SK-N-SH (cell line): Measurements from ENCODE around the gene EYA2. TPM values are rescaled to one million over a fixed set of nuclear protein-coding genes. Genes with fewer than 3 reads are reported as not detected.

Experiments used
- CTCF ChIA-PET: fragments of 300-600, 350-600 bp; formaldehyde crosslinking; extraction: SDS; loops from one replicate; lab custom pipeline; 2021; lab: Yijun Ruan, JAX
- POLR2A ChIA-PET: fragments of 350-600 bp; sonication (Branson Sonifier 250); formaldehyde crosslinking; extraction: SDS; loops from one replicate; lab custom pipeline; 2020; ENCODE audit warnings: antibody characterized with exemption, inconsistent platforms; lab: Yijun Ruan, JAX
- DNase-seq: peaks from one replicate; pipeline ENCODE4 v3.0.0; 2012
- H2AFZ ChIP-seq: fragments of 200-600 bp; sonication (generic); 2 replicates; pipeline ENCODE4 v1.8.1; 2016; ENCODE audit warnings: antibody characterized with exemption, mild to moderate bottlenecking, low read depth
- H3F3A ChIP-seq: fragments of 200-600 bp; sonication (generic); replicated peaks from 2 replicates; pipeline ENCODE3; 2016; ENCODE audit warnings: antibody characterized with exemption, mild to moderate bottlenecking; ENCODE audit not compliant: insufficient read depth
- H3K27ac ChIP-seq, 2 experiments: fragments of 200-500 bp in 1 of 2; fragments of 200-600 bp in 1 of 2; sonication (Bioruptor generic) in 1 of 2; sonication (generic), shearing (Covaris generic) in 1 of 2; 2 replicates each; pipeline versions ENCODE4 v1.5.1 to v1.6.1; 2014 to 2016; ENCODE audit warnings: low read depth in 2 of 2, inconsistent platforms in 1 of 2, low read length in 1 of 2, mild to moderate bottlenecking in 1 of 2, mixed read lengths in 1 of 2
- H3K27me3 ChIP-seq: fragments of 200-600 bp; sonication (generic), shearing (Covaris generic); 2 replicates; pipeline ENCODE4 v1.6.1; 2016; ENCODE audit warnings: mixed run types; ENCODE audit not compliant: insufficient read depth
- H3K36me3 ChIP-seq, 2 experiments: fragments of 200-500 bp in 1 of 2; fragments of 200-600 bp in 1 of 2; sonication (Bioruptor generic) in 1 of 2; sonication (generic) in 1 of 2; replicated peaks in 1 of 2; 2 replicates each; pipeline versions ENCODE3 to v1.5.1; 2014 to 2016; ENCODE audit warnings: low read length in 1 of 2, mild to moderate bottlenecking in 1 of 2; ENCODE audit not compliant: insufficient read depth in 2 of 2, control insufficient read depth in 1 of 2
- H3K4me1 ChIP-seq, 2 experiments: fragments of 200-500 bp in 1 of 2; fragments of 200-600 bp in 1 of 2; sonication (Bioruptor generic) in 1 of 2; sonication (generic), shearing (Covaris generic) in 1 of 2; 2 replicates each; pipeline versions ENCODE4 v1.5.1 to v1.6.1; 2014 to 2016; ENCODE audit warnings: low read depth in 1 of 2, low read length in 1 of 2, mixed run types in 1 of 2; ENCODE audit not compliant: insufficient read depth in 2 of 2, control insufficient read depth in 1 of 2
- H3K4me2 ChIP-seq: fragments of 200-600 bp; sonication (generic), shearing (Covaris generic); 2 replicates; pipeline ENCODE4 v1.6.1; 2017; ENCODE audit warnings: mixed run types
- H3K4me3 ChIP-seq, 2 experiments: fragments of 200-500 bp in 1 of 2; fragments of 200-600 bp in 1 of 2; sonication (Bioruptor generic) in 1 of 2; sonication (generic), shearing (Covaris generic) in 1 of 2; 2 replicates each; pipeline versions ENCODE4 v1.5.1 to v1.8.1; 2014 to 2016; ENCODE audit warnings: low read depth in 2 of 2, inconsistent platforms in 1 of 2, low read length in 1 of 2, mild to moderate bottlenecking in 1 of 2, mixed read lengths in 1 of 2, moderate library complexity in 1 of 2
- H3K79me2 ChIP-seq: fragments of 200-600 bp; sonication (generic); 2 replicates; pipeline ENCODE4 v1.8.1; 2017; ENCODE audit warnings: mild to moderate bottlenecking; ENCODE audit not compliant: insufficient read depth
- H3K9ac ChIP-seq: fragments of 200-600 bp; sonication (generic); 2 replicates; pipeline ENCODE4 v1.6.1; 2017; ENCODE audit warnings: mixed run types
- H3K9me2 ChIP-seq: fragments of 200-600 bp; sonication (generic); 2 replicates; pipeline ENCODE4 v1.6.1; 2017; ENCODE audit warnings: mixed run types
- H3K9me3 ChIP-seq: fragments of 200-600 bp; sonication (generic); 2 replicates; pipeline ENCODE4 v1.6.1; 2017; ENCODE audit warnings: mixed run types, mild to moderate bottlenecking, moderate library complexity
- H4K20me1 ChIP-seq: fragments of 200-600 bp; sonication (generic); 2 replicates; pipeline ENCODE4 v1.6.1; 2017; ENCODE audit warnings: mild to moderate bottlenecking, mixed run types; ENCODE audit not compliant: insufficient read depth
- CTCF ChIP-seq: fragments of 200-600 bp; sonication (generic); IDR thresholded peaks from 2 replicates; pipeline ENCODE4 v1.6.1; 2017; ENCODE audit warnings: antibody characterized with exemption, mild to moderate bottlenecking, moderate library complexity
- EP300 ChIP-seq, 2 experiments: IDR thresholded peaks; 2 replicates each; pipeline versions ENCODE4 v1.4.0 to v1.6.1; 2012; ENCODE audit warnings: borderline replicate concordance in 1 of 2, low read depth in 1 of 2, low read length in 1 of 2
- EZH2phosphoT487 ChIP-seq: fragments of 200-600 bp; sonication (generic); IDR thresholded peaks from 2 replicates; pipeline ENCODE4 v1.6.1; 2017; ENCODE audit warnings: low read depth, mixed run types, mild to moderate bottlenecking, antibody characterized with exemption, moderate library complexity, borderline replicate concordance
- FOXM1 ChIP-seq: IDR thresholded peaks from 2 replicates; pipeline ENCODE4 v1.4.0; 2012; ENCODE audit warnings: low read depth, mild to moderate bottlenecking
- MEF2A ChIP-seq: IDR thresholded peaks from 2 replicates; pipeline ENCODE4 v1.4.0; 2012; ENCODE audit warnings: low read depth, borderline replicate concordance
- NFIC ChIP-seq: IDR thresholded peaks from 2 replicates; pipeline ENCODE4 v1.4.0; 2012; ENCODE audit warnings: borderline replicate concordance
- REST ChIP-seq: IDR thresholded peaks from 2 replicates; pipeline ENCODE4 v1.6.1; 2012; ENCODE audit warnings: mild to moderate bottlenecking, low read depth, low read length, moderate library complexity
- RFX5 ChIP-seq: IDR thresholded peaks from 2 replicates; pipeline ENCODE4 v1.6.1; 2012; ENCODE audit warnings: mild to moderate bottlenecking, improper control_type of control experiment, low read length
- RXRA ChIP-seq: IDR thresholded peaks from 2 replicates; pipeline ENCODE4 v1.4.0; 2012; ENCODE audit warnings: low read depth, mild to moderate bottlenecking, borderline replicate concordance
- SIN3A ChIP-seq: IDR thresholded peaks from 2 replicates; pipeline ENCODE4 v1.6.1; 2012; ENCODE audit warnings: low read depth, mild to moderate bottlenecking, low read length, moderate library complexity, borderline replicate concordance
- TCF12 ChIP-seq: IDR thresholded peaks from 2 replicates; pipeline ENCODE4 v1.4.0; 2012
- TEAD4 ChIP-seq: IDR thresholded peaks from 2 replicates; pipeline ENCODE4 v1.4.0; 2012; ENCODE audit warnings: mild to moderate bottlenecking, borderline replicate concordance; ENCODE audit not compliant: insufficient read depth
- USF1 ChIP-seq: IDR thresholded peaks from 2 replicates; pipeline ENCODE4 v1.4.0; 2012; ENCODE audit warnings: low read depth, borderline replicate concordance
- ZBTB33 ChIP-seq: IDR thresholded peaks from 2 replicates; pipeline ENCODE4 v1.4.0; 2012; ENCODE audit warnings: low read depth, borderline replicate concordance
- WGBS: methylation state at CpG from one replicate; pipeline ENCODE4 v1.1.6; 2017; ENCODE audit warnings: low lambda C conversion rate; 5-methylcytosine and 5-hydroxymethylcytosine counted together
- polyA plus RNA-seq, 3 experiments: library from polyadenylated mRNA; depleted of rRNA; stranded (reverse); fragments of >200 nt; gene quantifications; 2 replicates each; pipeline ENCODE4 v1.2.3, GENCODE V29; 2012
- TF ChIP-seq, protein P1 (sequence below): IDR thresholded peaks from 2 replicates; pipeline ENCODE4 v1.4.0; 2012; ENCODE audit warnings: low read depth

The EYA2 gene
- polyA plus RNA-seq, 1 of the 3 experiments (the other 2 are of a cell fraction), result 0.05 TPM

DNA sequence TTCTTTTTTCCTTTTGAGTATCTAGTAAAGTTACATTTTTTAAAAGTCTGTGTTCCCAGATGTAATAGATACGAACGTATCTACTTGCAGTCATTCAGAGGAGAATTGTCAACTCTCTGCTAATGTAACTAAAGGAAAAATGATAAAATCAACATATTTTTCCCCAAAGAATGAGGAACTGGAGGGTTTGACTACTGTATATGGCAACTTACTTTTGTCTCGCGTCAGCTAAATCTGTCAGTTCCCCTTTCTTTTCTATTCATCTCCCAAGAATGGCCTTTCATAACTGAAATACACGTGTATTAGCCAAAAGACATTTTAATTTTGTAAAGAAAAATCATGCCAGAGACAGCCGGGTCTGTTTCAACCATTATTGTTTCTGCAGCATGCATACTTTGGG is 5.4 kb downstream of the EYA2 start:
- H3K27me3 ChIP-seq, result peaks cover 24% of the 10 kb centered on the region; the same call in 1 of the 2 replicates
- POLR2A ChIA-PET, result no interaction called here

DNA sequence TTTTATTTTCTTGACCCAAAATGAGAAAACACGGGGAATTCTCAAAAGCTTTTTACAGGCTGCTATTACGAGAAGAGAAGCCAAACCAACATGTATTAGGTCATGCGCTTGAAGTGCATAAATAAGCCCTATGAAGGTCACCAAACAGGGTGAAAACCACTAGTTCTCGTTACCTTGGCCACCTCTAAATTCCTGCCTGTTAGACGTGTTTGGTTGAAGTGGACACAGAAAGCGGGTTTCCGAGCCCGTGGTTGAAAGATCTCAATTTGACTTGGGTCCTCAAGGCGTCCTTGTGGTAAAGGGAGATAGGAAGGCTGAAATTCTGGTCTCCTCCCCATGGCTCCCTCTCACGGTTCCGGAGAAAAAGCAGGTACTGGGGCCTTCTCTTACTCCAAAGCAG is 6.2 kb downstream of the EYA2 start:
- Histone ChIP-seq H2AFZ (no peak overlapping the region), H3K79me2 (no peaks in the 10 kb centered on the region), H3K4me1 (no peaks in the 10 kb centered on the region), H3K9me2 (no peaks in the 10 kb centered on the region), H3K27me3 (peaks cover 17% of the 10 kb centered on the region; the same call in 1 of the 2 replicates), H3K4me2 (no peak overlapping the region), H3K9ac (no peak overlapping the region), H3K9me3 (no peaks in the 10 kb centered on the region), H4K20me1 (no peaks in the 10 kb centered on the region), H3K36me3 (no peaks in the 10 kb centered on the region), H3K27ac (no peak overlapping the region), H3K4me3 (no peak overlapping the region), H3F3A (no peaks in the 10 kb centered on the region)
- no peak for DNase-seq
- CTCF ChIA-PET, result no interaction called here
- POLR2A ChIA-PET, result no interaction called here
- 63% methylated on average over 10 of the region's 11 CpGs for WGBS
- TF ChIP-seq, protein P1, sequence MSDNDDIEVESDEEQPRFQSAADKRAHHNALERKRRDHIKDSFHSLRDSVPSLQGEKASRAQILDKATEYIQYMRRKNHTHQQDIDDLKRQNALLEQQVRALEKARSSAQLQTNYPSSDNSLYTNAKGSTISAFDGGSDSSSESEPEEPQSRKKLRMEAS, result no peak
- TF ChIP-seq CTCF (no peak), EZH2phosphoT487 (no peak), MEF2A (no peak), SIN3A (no peak), ZBTB33 (no peak), NFIC (no peak), FOXM1 (no peak)

More for the DNA sequence above, 5.4 kb downstream of the EYA2 start:
- no peaks in the 10 kb centered on the region for H3K9me3 ChIP-seq
- no peak overlapping the region for H3K4me2 ChIP-seq
- H4K20me1 ChIP-seq, result no peaks in the 10 kb centered on the region
- no peaks in the 10 kb centered on the region; a peak in 1 of 4 replicates for H3K4me1 ChIP-seq
- no peak for DNase-seq
- WGBS, result 65% methylated on average over 6 of the region's 6 CpGs
- CTCF ChIA-PET, result interaction anchor here (1.0 kb wide), 1 partner anchor 13 kb away, joined by 3 read pairs; no protein-coding TSS in a partner anchor
- TF ChIP-seq REST, result no peak
- no peak for TF ChIP-seq EP300 (IDR thresholded peaks at IDR 0.05; ENCODE audit: borderline replicate concordance in 1 of 2, low read depth in 1 of 2, low read length in 1 of 2)
- no peak for TF ChIP-seq USF1
- TF ChIP-seq TCF12, result no peak
- TF ChIP-seq RFX5, result no peak
- no peak for TF ChIP-seq SIN3A
- no peak for TF ChIP-seq TEAD4
- TF ChIP-seq RXRA, result no peak
- TF ChIP-seq NFIC, result no peak
- TF ChIP-seq, all 33 proteins: peak for 0
- Histone ChIP-seq H3K4me3 (no peak overlapping the region), H3K36me3 (no peaks in the 10 kb centered on the region), H3F3A (no peaks in the 10 kb centered on the region), H2AFZ (no peak overlapping the region), H3K27ac (no peak overlapping the region), H3K9me2 (no peaks in the 10 kb centered on the region), H3K79me2 (no peaks in the 10 kb centered on the region), H3K9ac (no peak overlapping the region)
